GM12878 (cell line): Measurements from ENCODE around the gene SCLY. TPM values are rescaled to one million over a fixed set of nuclear protein-coding genes. Genes with fewer than 3 reads are reported as not detected.

Experiments
- ATF7 ChIP-seq: fragments of 450-650 bp; IDR thresholded peaks from 2 replicates; pipeline ENCODE4 v1.6.1; 2016; ENCODE audit warnings: low read depth, mild to moderate bottlenecking
- BMI1 ChIP-seq: fragments of 450-650 bp; IDR thresholded peaks from 2 replicates; pipeline ENCODE4 v1.6.1; 2016; ENCODE audit warnings: mild to moderate bottlenecking, moderate library complexity, borderline replicate concordance
- CBFB ChIP-seq: IDR thresholded peaks from 2 replicates; pipeline ENCODE4 v1.6.1; 2016; ENCODE audit warnings: antibody characterized with exemption, low read depth
- CBX5 ChIP-seq: sonication (generic); IDR thresholded peaks from 2 replicates; pipeline ENCODE4 v1.6.1; 2016; ENCODE audit warnings: low read depth, moderate library complexity, mild to moderate bottlenecking, inconsistent platforms
- CTCF ChIP-seq, 3 experiments: IDR thresholded peaks in 2 of 3; conservative IDR thresholded peaks in 1 of 3; 2 replicates each; pipeline ENCODE4 v1.5.1; 2011; ENCODE audit warnings: low read depth in 3 of 3, low read length in 3 of 3, mild to moderate bottlenecking in 3 of 3, control low read depth in 2 of 3, moderate library complexity in 2 of 3, inconsistent platforms in 1 of 3, mixed read lengths in 1 of 3; ENCODE audit not compliant: control insufficient read depth in 2 of 3, insufficient read depth in 1 of 3; ENCODE audit errors: extremely low read depth in 1 of 3
- E4F1 ChIP-seq: fragments of 450-650 bp; IDR thresholded peaks from 2 replicates; pipeline ENCODE4 v1.6.1; 2018; ENCODE audit warnings: borderline replicate concordance, mild to moderate bottlenecking; ENCODE audit not compliant: partially characterized antibody
- EP300 ChIP-seq, 2 experiments: fragments of 150-350 bp in 1 of 2; IDR thresholded peaks; 2 replicates each; pipeline ENCODE4 v1.6.1; 2011 to 2012; ENCODE audit warnings: low read depth in 2 of 2, low read length in 2 of 2, borderline replicate concordance in 1 of 2, improper control_type of control experiment in 1 of 2, inconsistent platforms in 1 of 2; ENCODE audit not compliant: control insufficient read depth in 1 of 2
- FOXM1 ChIP-seq: IDR thresholded peaks from 2 replicates; pipeline ENCODE4 v1.6.1; 2012; ENCODE audit warnings: low read depth, mild to moderate bottlenecking, inconsistent platforms, low read length, moderate library complexity
- HDAC2 ChIP-seq: fragments of 200-600 bp; sonication (generic); IDR thresholded peaks from 2 replicates; pipeline ENCODE4 v1.6.1; 2017
- IRF3 ChIP-seq: fragments of 450-650 bp; IDR thresholded peaks from 2 replicates; pipeline ENCODE4 v1.6.1; 2014; ENCODE audit warnings: mild to moderate bottlenecking
- MAX ChIP-seq: IDR thresholded peaks from 2 replicates; pipeline ENCODE4 v1.6.1; 2012; ENCODE audit warnings: low read depth, low read length, improper control_type of control experiment
- NFIC ChIP-seq: IDR thresholded peaks from 2 replicates; pipeline ENCODE4 v1.6.1; 2012; ENCODE audit warnings: low read depth, mild to moderate bottlenecking, inconsistent platforms, low read length, moderate library complexity
- RAD21 ChIP-seq: IDR thresholded peaks from 2 replicates; pipeline ENCODE4 v1.6.1; 2011; ENCODE audit warnings: mild to moderate bottlenecking, low read depth, low read length, moderate library complexity; ENCODE audit not compliant: insufficient read depth
- SIX5 ChIP-seq: IDR thresholded peaks from 2 replicates; pipeline ENCODE4 v1.6.1; 2011; ENCODE audit warnings: mild to moderate bottlenecking, low read depth, low read length, moderate library complexity; ENCODE audit not compliant: severe bottlenecking
- SMARCA5 ChIP-seq: fragments of 450-650 bp; IDR thresholded peaks from 2 replicates; pipeline ENCODE4 v1.6.1; 2017; ENCODE audit warnings: mild to moderate bottlenecking
- SRF ChIP-seq, 2 experiments: IDR thresholded peaks; 2 replicates each; pipeline ENCODE4 v1.6.1; 2011; ENCODE audit warnings: low read depth in 2 of 2, low read length in 2 of 2, mild to moderate bottlenecking in 1 of 2, moderate library complexity in 1 of 2
- SUZ12 ChIP-seq: fragments of 200-600 bp; sonication (generic); IDR thresholded peaks from one replicate; pipeline ENCODE4 v1.6.1; 2018; ENCODE audit warnings: antibody characterized with exemption, mild to moderate bottlenecking; ENCODE audit not compliant: unreplicated experiment
- TCF12 ChIP-seq: IDR thresholded peaks from 2 replicates; pipeline ENCODE4 v1.6.1; 2011; ENCODE audit warnings: low read depth, mild to moderate bottlenecking, low read length
- WRNIP1 ChIP-seq: IDR thresholded peaks from 2 replicates; pipeline ENCODE4 v1.6.1; 2011; ENCODE audit warnings: low read depth, low read length, improper control_type of control experiment, borderline replicate concordance
- ZBTB4 ChIP-seq: fragments of 450-650 bp; formaldehyde crosslinking; IDR thresholded peaks from 2 replicates; pipeline ENCODE4 v1.4.0; 2022; ENCODE audit warnings: mild to moderate bottlenecking, moderate library complexity
- polyA plus RNA-seq, 11 experiments: library from polyadenylated mRNA; depleted of rRNA in 4 of 11; unstranded in 6 of 11; stranded (reverse) in 5 of 11; fragments of >200 nt; fragmentation: Nextera tagmentation in 4 of 11; fragmentation: Illumina TruSeq in 1 of 11; extraction: Ambion mirVana in 4 of 11; extraction: Trizol in 1 of 11; gene quantifications; 1 replicate in 1 of 11; 2 replicates in 10 of 11; pipeline versions ENCODE4 v1.2.1 to v1.2.3, GENCODE V29; 2011 to 2016; ENCODE audit warnings: inconsistent platforms in 2 of 11, missing spikeins in 2 of 11, low read depth in 1 of 11
- total RNA-seq, 4 experiments: library from RNA; depleted of rRNA in 3 of 4; stranded (reverse); fragments of >200 nt in 3 of 4; fragmentation: Illumina TruSeq in 1 of 4; extraction: Trizol in 1 of 4; gene quantifications; 2 replicates each; pipeline versions ENCODE4 v1.2.1 to v1.2.3, GENCODE V29; 2013 to 2021

The SCLY gene
- total and polyA plus RNA-seq, 10 of the 15 experiments (the other 5 are each of a cell fraction or from before 2014, with no cell fraction given), result 3.3 to 49.1 (median 32.3) TPM

- TF ChIP-seq CTCF (IDR thresholded peaks at IDR 0.05 in 2 of 3, conservative IDR thresholded peaks at IDR 0.05 in 1 of 3; ENCODE audit: control insufficient read depth in 2 of 3, extremely low read depth in 1 of 3, insufficient read depth in 1 of 3, low read depth in 3 of 3, low read length in 3 of 3) (no peak), NFIC (no peak), MAX (peak; percentile 80), FOXM1 (no peak), E4F1 (no peak), SIX5 (no peak), HDAC2 (no peak), ZBTB4 (CRISPR knock-in tag) (no peak), TCF12 (no peak), SMARCA5 (no peak), SRF (IDR thresholded peaks at IDR 0.05; ENCODE audit: low read depth in 2 of 2, low read length in 2 of 2) (no peak), CBFB (no peak), BMI1 (no peak), IRF3 (no peak), EP300 (IDR thresholded peaks at IDR 0.05; ENCODE audit: borderline replicate concordance in 1 of 2, control insufficient read depth in 1 of 2, low read depth in 2 of 2, low read length in 2 of 2) (no peak), CBX5 (no peak), WRNIP1 (no peak), SUZ12 (no peak), ATF7 (peak; percentile 42; the same call in 1 of the 2 replicates), RAD21 (no peak)
These were observed 47.0 kb downstream of the SCLY start (continued) for GRCh38 chr2:238107525-238108422.
